Stimulated activated CD4-positive, alpha-beta T cell treated with anti-CD3 and anti-CD28 coated beads, Interleukin-4, amount 100 ng/mL, for 4 hours (primary cell): ENCODE results near the gene GSTA1.
A peak's percentile ranks its signal among the peaks of the same experiment; 100 is the strongest.
"Not testable (repeated sequence)": the region's sequence is repeated elsewhere in the genome, so short reads cannot be mapped to it uniquely, and the experiment has no call there.

Experiments used
- DNase-seq, 2 experiments: peaks; one replicate each; pipeline ENCODE4 v3.0.0-alpha.2; 2020

GSTA1 gene

GRCh38 chr6:52803668-52804255 lies at the start of gene GSTA1:
TSS of gene GSTA1 (minus strand) at chr6:52803816. CDS start at chr6:52799267, 4,549 bp downstream.
- not testable (repeated sequence) for DNase-seq

GRCh38 chr6:52849137-52849536 lies 45.5 kb upstream of the GSTA1 start:
- no peak for DNase-seq

GRCh38 chr6:52846002-52846401 lies 42.4 kb upstream of the GSTA1 start:
- DNase-seq = no peak

GRCh38 chr6:52843605-52844004 lies 40.0 kb upstream of the GSTA1 start:
- DNase-seq = no peak

GRCh38 chr6:52840763-52841585 lies 37.4 kb upstream of the GSTA1 start, which contains the start of gene GSTA5:
TSS of gene GSTA5 (minus strand) at chr6:52840813.
- DNase-seq = no peak

- DNase-seq = peak; percentile 27 to 30
Observed at GRCh38 chr6:52839124-52840055, 35.8 kb upstream of the GSTA1 start.

GRCh38 chr6:52834481-52834880 lies 30.9 kb upstream of the GSTA1 start:
- no peak for DNase-seq

GRCh38 chr6:52830869-52831268 lies 27.3 kb upstream of the GSTA1 start:
- not testable (repeated sequence) for DNase-seq

- no peak for DNase-seq
Observed at GRCh38 chr6:52829046-52829817, 25.6 kb upstream of the GSTA1 start.

GRCh38 chr6:52828621-52829020 lies 25.0 kb upstream of the GSTA1 start:
- DNase-seq = not testable (repeated sequence)

- not testable (repeated sequence) for DNase-seq
Observed at GRCh38 chr6:52827073-52827783, 23.6 kb upstream of the GSTA1 start.

- no peak for DNase-seq
Observed at GRCh38 chr6:52826513-52826912, 22.9 kb upstream of the GSTA1 start.

GRCh38 chr6:52825900-52826459 lies 22.4 kb upstream of the GSTA1 start:
- DNase-seq = not testable (repeated sequence)

- DNase-seq = not testable (repeated sequence)
Observed at GRCh38 chr6:52825270-52825793, 21.7 kb upstream of the GSTA1 start.

GRCh38 chr6:52821842-52822241 lies 18.2 kb upstream of the GSTA1 start:
- no peak for DNase-seq

GRCh38 chr6:52820198-52820597 lies 16.6 kb upstream of the GSTA1 start:
- no peak for DNase-seq

GRCh38 chr6:52815167-52816092 lies 11.8 kb upstream of the GSTA1 start:
- DNase-seq = peak; percentile 9 to 19

- DNase-seq = not testable (repeated sequence)
Observed at GRCh38 chr6:52814545-52814944, 10.9 kb upstream of the GSTA1 start.

GRCh38 chr6:52809777-52810176 lies 6.2 kb upstream of the GSTA1 start:
- not testable (repeated sequence) for DNase-seq

GRCh38 chr6:52808660-52809059 lies 5.0 kb upstream of the GSTA1 start:
- DNase-seq = no peak
